ENCODE measurements around the gene HYI.

GRCh38 chr1:43446388-43446740 is 7.4 kb downstream of the HYI start:
- TF ChIP-seq CTCF (IDR thresholded peaks at IDR 0.05) (no peak), POLR2AphosphoS5 (IDR thresholded peaks at IDR 0.05; ENCODE audit: low read depth, low read length) (no peak)
